Gastroesophageal sphincter (tissue), 3 donors: ENCODE measurements around the gene MRRF.

ENCODE experiments used
- CTCF ChIP-seq, 4 experiments: fragments of 200-600 bp in 2 of 4; fragments of 450-650 bp in 2 of 4; sonication (generic) in 1 of 4; IDR thresholded peaks; one replicate each; pipeline ENCODE4 v1.5.1; 2017 to 2019; ENCODE audit warnings: antibody characterized with exemption in 4 of 4, mild to moderate bottlenecking in 2 of 4, moderate library complexity in 2 of 4
- EP300 ChIP-seq: sonication (generic); formaldehyde crosslinking; IDR thresholded peaks from one replicate; pipeline ENCODE4 v1.6.1; 2017; ENCODE audit warnings: antibody characterized with exemption, mild to moderate bottlenecking
- POLR2A ChIP-seq, 2 donors: fragments of 450-650 bp; IDR thresholded peaks; one replicate each; pipeline ENCODE4 v1.6.1; 2017; ENCODE audit warnings: antibody characterized with exemption in 2 of 2, mild to moderate bottlenecking in 2 of 2, moderate library complexity in 1 of 2
- POLR2AphosphoS5 ChIP-seq: sonication (generic); formaldehyde crosslinking; IDR thresholded peaks from one replicate; pipeline ENCODE4 v1.6.1; 2017; ENCODE audit warnings: antibody characterized with exemption

- TF ChIP-seq POLR2A (IDR thresholded peaks at IDR 0.05) (no peak), CTCF (IDR thresholded peaks at IDR 0.05) (no peak), POLR2AphosphoS5 (no peak), EP300 (no peak)
Measured at GRCh38 chr9:122274055-122274454, 9.4 kb downstream of the MRRF start.
